LoVo (cell line): ENCODE results near the gene GABBR2.

ENCODE experiments used
- DNase-seq: peaks from one replicate; pipeline ENCODE4 v3.0.0-alpha.2; 2016; ENCODE audit warnings: low spot score

GABBR2 gene

GRCh38 chr9:98432134-98432533 is 276.6 kb downstream of the GABBR2 start:
- DNase-seq = no peak

- DNase-seq = no peak
Observed at GRCh38 chr9:98430535-98431292, 278.0 kb downstream of the GABBR2 start.

DNA sequence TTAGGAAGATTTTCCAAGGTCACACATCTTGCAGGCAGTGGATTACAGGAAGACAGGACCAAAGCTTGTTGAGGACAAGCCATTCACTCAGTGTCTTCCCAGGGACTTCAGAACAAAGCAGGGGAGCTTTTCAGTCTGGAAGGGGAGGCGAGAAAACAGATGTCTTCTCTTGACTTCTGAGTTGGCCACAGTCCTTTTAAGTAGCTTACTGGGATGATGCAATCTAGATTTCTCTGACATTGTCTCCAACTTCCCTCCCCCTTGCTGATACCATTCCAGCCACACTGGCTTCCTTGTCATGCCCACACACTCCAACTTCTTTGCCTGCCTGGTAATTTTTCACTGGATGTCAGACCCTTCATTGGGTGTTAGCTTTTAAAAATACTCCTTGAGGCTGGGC is 279.1 kb downstream of the GABBR2 start:
- DNase-seq = no peak

- DNase-seq = no peak
Observed at GRCh38 chr9:98428454-98428853, 280.3 kb downstream of the GABBR2 start.

DNA sequence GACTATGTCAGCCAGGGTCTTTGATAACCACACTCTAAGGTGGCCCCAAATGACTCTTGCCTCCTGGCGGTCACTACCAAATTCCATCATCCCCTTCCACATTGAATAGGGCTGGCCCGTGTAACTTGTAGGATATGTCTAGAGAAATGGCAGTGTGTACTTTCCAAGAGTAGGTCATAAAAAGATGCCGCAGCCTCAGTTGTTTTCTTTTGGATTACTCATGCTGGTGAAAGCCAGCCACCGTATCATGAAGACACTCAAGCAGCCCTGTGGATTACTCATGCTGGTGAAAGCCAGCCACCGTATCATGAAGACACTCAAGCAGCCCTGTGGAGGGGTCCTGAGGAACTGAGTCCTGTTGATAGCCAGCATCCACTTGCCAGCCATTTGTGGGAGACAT is 281.2 kb downstream of the GABBR2 start:
- DNase-seq = peak; percentile 9

DNA sequence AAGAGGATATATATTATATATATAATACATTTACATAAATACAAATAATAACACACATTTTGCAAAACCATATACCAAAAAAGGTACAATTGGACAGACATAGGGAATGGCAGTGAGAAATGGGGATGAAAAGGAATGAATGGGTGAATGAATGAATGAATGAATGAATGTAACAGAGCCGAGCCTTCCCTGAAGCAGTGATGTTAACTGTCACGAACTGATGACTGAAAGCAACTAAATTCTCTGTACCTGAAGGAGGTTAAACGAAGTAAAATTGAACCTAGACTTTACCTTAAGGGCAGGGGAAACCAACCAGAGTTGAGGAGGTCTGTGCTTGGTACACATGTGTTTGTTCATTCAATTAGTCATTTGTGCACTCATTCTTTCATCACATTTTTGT is 283.7 kb downstream of the GABBR2 start:
- no peak for DNase-seq

DNA sequence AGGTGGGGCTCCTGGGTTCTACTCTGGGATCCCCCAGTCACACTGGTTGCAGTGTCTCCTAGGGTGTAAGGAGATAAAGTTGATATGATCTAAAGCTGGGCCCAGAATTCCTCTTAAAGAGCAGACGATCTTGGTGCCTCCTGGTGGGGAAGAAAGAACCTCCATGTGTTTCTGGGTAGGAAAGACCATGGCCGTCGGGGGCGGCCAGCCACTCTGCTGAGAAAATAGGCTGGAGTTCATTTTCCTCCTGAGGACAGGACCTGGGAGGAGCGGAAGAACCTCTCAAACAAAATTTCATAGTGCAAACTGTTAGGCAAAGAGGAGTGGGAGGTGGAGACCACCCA is 289.5 kb downstream of the GABBR2 start:
- DNase-seq = no peak

DNA sequence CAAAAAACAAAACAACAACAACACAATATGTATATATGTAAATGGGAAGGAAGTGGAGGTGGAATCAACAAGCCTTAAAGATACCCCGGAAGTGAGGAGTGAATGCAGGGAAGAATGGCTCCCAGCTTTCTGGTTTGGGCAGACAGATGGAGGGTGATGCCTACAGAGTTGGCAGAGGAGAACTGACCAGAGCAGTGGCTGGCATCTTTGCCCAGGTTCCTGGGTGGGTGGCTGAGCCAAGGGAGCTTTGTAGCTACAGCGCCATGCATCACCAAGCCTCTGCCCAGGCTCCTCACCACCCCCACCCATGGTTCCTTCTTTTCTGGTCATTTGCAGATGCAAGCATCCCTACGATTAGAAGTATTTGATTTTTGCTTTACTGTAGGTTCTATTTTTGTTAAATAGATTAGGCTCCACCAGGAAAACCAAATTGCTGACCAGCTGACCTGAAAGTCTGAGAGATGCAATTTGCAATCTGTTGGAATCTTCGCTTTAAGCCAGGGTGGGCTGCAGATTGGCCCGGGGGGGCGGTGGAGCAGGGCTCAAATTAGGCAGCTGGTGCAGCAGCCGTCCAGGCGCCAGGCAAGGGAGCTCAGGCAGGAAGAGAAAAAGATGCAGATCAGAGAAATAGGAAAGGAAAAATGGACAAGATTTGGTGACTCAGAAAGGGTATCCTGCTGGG is 290.0 kb downstream of the GABBR2 start:
- DNase-seq = no peak

DNA sequence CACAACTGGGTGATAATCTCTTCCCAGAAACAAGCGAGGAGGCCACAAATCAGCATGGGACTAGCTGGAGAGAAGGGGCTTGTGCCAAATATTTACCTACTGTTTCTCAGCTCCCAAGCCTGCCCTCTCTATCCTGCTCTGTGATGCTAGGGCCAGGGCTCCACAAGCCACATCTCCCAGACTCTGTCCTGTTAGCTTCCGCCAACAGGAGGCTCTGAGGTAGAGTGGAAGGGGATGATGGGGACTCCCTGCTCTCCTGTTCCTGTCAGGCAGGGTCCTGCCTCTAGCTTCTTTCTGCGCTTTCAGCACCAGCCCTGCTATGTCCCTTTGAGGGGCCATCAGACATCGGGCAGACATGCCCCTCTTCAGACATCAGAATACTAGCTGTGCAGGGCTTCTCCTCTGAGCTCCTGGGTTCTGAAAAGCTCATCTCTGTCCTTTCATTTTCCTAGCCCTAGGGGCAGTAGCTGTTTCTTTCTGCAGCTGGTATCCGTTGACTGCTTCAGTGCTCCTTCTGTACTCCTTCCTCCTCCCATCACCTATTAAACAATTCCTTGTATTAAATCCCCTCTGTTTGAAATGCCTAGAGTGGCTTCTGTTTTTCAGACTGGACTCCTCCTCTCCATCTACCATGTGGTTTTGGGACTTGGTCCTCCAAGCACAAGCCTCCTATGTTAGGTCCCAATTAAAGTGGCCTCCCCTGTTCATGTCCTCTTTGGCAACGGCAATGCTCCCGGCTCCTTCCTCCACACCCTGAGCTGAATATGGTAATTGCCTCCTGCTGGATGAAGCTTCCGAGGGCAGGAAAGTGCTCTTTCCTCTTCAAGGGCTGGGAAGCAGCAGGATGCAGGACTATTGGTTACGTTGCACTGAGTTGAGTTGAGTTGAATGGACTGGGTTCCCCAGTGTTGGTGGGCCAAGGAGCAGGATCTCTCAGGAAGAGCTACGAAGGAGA is 292.2 kb downstream of the GABBR2 start:
- DNase-seq = no peak

DNA sequence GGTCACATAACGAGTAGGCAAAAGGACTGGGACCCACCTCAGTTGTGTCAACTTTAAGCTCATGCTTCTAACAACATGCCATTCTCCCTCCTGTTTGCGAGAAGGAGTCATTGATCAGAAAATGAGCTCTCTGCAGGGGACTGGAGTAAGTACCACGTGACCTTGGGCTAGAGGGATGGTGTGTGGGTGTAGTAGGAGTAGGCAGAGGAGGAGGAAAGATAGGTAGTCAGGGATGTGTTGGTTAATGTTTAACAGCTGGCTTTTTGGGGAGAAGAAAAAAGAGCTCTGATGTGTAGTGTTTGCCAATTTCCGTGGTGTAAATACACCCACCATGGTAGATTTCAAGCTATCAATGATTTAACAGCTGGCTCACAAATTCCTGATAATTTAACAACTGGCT is 293.0 kb downstream of the GABBR2 start:
- DNase-seq = no peak

DNA sequence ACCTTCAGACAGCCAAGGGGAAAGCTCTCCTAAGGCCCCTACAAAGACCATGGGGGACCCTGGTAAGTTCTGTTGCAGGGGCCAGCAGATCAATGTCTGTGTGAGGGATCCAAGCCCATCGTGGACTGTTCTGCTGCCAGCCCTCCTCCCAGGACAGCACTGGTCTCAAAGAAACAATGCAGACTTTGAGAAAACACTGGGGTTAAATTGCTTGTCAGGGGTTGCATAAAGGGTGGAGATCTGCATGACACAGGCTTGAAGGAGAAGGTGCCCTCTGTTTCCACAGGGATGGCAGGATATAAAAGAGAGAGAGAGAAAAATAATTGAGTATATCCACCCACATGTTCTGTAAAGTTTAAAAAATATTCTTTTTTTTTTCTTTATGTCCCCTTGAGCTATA is 295.7 kb downstream of the GABBR2 start:
- DNase-seq = no peak

GRCh38 chr9:98412101-98412842 is 296.5 kb downstream of the GABBR2 start:
- no peak for DNase-seq

- DNase-seq = no peak
Observed at GRCh38 chr9:98410185-98410697, 298.5 kb downstream of the GABBR2 start.

GRCh38 chr9:98409719-98410118 is 299.0 kb downstream of the GABBR2 start:
- no peak for DNase-seq

- DNase-seq = no peak
Observed at GRCh38 chr9:98406469-98406868, 302.3 kb downstream of the GABBR2 start.

GRCh38 chr9:98404237-98404636 is 304.5 kb downstream of the GABBR2 start:
- no peak for DNase-seq

- DNase-seq = no peak
Observed at GRCh38 chr9:98403715-98404114, 305.0 kb downstream of the GABBR2 start.

DNA sequence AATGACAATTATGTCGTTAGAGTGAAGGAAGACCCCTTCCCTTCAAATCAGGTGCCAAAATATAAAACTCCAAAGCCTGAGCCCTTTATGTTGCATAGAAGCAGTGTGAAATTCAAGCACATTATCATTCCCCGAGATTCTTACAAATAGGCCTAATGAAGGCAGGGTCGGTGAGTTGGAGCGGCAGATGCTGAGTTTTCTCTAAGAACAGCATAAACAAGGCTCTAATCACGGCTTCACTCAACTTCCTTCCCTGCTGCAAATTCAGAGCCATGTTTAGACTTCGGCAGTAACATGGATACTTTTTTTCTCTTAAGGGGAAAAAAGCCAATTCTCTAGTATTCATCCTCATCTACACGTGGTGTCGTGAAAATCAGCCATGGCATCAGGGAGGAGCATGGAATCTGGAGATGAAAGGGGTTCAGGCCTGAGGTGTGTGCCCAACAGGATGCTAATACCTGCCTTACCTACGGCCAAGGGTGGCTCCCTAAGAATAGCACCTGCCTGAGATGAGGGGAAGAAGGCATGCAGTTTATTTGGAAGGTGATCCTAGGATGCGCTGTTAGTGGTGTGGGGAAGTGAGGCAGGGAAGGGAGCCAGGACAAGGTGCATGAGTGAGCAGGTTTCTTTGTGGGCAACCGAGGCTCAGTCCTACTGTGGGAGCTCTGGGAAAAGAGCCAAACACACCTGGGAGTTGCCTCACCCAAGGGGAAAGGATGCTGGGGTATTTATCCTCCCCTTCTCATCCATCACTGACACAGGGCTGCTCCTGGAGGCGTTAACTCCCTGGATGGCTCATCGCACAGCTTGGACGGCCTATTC is 306.5 kb downstream of the GABBR2 start:
- no peak for DNase-seq

GRCh38 chr9:98401140-98402018 is 307.4 kb downstream of the GABBR2 start:
- no peak for DNase-seq
